GM10248 (cell line): ENCODE measurements around the gene LGALS4.
"Not testable (repeated sequence)": the region's sequence is repeated elsewhere in the genome, so short reads cannot be mapped to it uniquely, and the experiment has no call there.

Experiments
- CTCF ChIA-PET: fragments of 300-600 bp; sonication (Branson Sonifier 250); formaldehyde crosslinking; extraction: SDS; loops from one replicate; lab custom pipeline; 2021; ENCODE audit warnings: antibody characterized with exemption; lab: Yijun Ruan, JAX
- POLR2A ChIA-PET: fragments of 350-650 bp; sonication (Branson Sonifier 250); formaldehyde crosslinking; extraction: SDS; loops from one replicate; lab custom pipeline; 2020; ENCODE audit warnings: antibody characterized with exemption; lab: Yijun Ruan, JAX
- DNase-seq: peaks from one replicate; pipeline ENCODE4 v3.0.0; 2012; ENCODE audit errors: extremely low spot score
- TF ChIP-seq, protein P1 (sequence below): IDR thresholded peaks from 2 replicates; pipeline ENCODE4 v1.5.1; 2012; ENCODE audit warnings: mild to moderate bottlenecking, low read depth; ENCODE audit errors: extremely low read depth, missing control alignments, control extremely low read depth

Gene LGALS4

DNA sequence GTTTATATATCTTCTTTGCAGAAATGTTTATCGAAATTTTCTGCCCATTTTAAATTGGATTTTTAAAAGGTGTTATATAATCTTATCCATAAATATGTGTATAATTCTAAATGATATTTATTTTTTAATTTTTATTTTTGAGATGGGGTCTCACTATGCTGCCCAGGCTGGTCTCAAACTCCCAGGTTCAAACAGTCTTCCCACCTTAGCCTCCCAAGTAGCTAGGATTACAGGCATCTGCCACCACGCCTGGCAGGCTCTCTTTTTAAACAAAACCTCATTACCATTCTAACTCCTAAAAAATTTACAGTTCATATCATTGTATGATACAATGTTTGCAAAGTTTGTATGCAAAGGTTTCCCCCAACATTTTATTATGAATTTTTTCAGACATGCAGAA is 16.6 kb downstream of the LGALS4 start:
- DNase-seq = no peak
- ChIA-PET CTCF (no interaction called here), POLR2A (no interaction called here)
- TF ChIP-seq, protein P1, sequence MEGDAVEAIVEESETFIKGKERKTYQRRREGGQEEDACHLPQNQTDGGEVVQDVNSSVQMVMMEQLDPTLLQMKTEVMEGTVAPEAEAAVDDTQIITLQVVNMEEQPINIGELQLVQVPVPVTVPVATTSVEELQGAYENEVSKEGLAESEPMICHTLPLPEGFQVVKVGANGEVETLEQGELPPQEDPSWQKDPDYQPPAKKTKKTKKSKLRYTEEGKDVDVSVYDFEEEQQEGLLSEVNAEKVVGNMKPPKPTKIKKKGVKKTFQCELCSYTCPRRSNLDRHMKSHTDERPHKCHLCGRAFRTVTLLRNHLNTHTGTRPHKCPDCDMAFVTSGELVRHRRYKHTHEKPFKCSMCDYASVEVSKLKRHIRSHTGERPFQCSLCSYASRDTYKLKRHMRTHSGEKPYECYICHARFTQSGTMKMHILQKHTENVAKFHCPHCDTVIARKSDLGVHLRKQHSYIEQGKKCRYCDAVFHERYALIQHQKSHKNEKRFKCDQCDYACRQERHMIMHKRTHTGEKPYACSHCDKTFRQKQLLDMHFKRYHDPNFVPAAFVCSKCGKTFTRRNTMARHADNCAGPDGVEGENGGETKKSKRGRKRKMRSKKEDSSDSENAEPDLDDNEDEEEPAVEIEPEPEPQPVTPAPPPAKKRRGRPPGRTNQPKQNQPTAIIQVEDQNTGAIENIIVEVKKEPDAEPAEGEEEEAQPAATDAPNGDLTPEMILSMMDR = no peak

DNA sequence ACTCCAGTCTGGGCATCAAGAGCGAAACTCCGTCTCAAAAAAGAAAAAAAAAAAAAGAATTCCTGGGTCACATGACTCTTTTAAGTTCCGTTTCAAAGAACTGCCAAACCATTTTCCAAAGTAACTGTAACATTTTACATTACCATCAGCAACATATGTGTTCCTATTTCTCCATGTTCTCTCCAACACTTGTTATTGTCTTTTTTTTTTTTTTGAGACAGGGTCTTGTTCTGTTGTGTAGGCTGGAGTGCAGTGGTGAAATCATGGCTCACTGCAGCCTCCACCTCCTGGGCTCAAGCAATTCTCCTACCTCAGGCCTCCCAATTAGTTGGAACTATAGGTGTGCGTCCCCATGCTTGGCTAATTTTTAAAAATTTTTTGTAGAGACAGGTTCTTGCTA is 17.2 kb downstream of the LGALS4 start:
- ChIA-PET CTCF (no interaction called here), POLR2A (no interaction called here)
- TF ChIP-seq, protein P1 = no peak
- no peak for DNase-seq

DNA sequence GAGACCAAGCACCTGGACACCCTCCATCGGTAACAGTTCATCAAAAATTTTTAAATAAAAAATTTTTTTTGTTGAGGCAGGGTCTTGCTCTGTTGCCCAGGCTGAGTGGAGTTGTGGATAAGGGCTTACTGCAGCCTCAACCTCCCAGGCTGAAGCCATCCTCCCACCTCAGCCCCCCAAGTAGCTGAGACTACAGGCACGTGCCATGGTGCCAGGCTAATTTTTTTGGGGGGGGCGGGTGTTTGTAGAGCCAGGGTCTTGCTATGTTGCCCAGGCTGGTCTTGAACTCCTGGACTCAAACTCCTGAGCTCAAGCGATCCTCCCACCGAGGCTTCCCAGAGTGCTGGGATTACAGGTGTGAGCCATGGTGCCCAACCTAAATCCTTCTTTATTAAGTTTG is 19.1 kb downstream of the LGALS4 start:
- TF ChIP-seq, protein P1 = no peak
- ChIA-PET CTCF (interaction anchor here (1.1 to 2.0 kb wide), 2 partner anchors 24 to 155 kb away, joined by 3 to 7 read pairs; no protein-coding TSS in a partner anchor), POLR2A (interaction anchor here (0.7 kb wide), 1 partner anchor 158 kb away, joined by 3 read pairs; no protein-coding TSS in a partner anchor)
- no peak for DNase-seq

DNA sequence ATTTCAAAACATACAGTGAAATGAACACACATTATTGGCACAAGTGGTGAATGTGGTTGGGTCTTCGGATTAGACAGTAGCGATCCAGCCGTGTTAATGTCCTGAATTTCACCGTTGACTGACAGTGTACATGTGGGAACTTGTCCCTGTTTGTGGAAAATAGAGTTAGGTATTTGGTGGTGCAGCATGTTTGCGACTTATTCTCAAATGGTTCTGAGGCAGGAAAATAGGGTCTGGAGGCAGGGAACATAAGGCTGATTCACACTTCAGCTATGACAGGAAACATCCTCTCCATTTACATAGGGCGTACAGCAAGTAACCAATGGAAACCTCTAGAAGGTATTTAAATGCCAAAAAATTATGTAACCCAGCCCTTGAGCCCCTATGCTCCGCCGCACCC is 19.6 kb downstream of the LGALS4 start:
- CTCF ChIA-PET = interaction anchor here (0.7 to 2.0 kb wide), 6 partner anchors 16 to 155 kb away, joined by 3 to 7 read pairs (median 3); no protein-coding TSS in a partner anchor
- no peak for DNase-seq
- TF ChIP-seq, protein P1 = no peak
- POLR2A ChIA-PET = no interaction called here

DNA sequence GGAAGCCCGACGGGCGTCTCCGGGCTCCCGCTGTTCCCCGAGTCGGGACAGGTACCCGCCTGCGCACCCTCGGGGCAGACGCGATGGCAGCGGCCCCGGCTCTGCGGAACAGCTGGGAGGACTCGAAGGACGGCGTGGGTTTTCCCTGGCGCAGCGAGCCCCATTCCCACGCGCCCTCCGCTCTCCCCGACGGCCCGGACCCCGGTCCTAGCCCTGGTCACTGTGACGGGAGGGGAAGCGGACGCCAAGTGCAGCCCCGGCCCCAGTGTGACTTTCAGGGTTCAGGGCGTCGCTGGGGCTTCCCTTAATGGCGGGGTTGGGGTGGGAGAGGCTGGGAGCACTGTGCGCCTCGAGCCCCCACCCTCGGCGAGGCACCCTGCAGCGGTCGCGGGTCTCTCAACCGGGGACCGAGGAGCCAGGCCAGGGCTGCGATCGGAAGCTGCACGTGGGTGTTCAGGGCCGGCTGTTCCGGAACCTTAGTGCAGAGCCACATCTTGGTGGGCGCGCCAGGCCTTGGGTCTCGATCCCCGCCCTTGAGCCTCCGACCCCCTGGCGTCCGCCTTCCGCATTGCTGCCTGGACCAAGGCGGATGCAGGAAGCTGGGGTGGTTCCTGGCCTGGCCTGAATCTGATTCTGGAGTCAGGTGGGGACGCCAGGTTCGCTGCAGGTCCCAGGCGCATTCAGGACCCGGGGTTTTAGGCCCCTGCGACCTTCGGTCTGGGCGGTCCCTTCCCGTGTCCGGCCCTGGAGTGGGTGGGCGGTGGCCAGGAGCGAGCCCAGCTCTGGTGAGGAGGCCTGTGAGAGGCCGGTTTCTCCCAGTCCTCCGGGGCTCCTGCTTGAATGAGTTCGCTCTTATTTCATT is 20.3 kb downstream of the LGALS4 start:
- peak; percentile 65 for DNase-seq
- TF ChIP-seq, protein P1 = no peak
- ChIA-PET POLR2A (no interaction called here), CTCF (interaction anchor here (0.7 to 2.0 kb wide), 5 partner anchors 16 to 108 kb away, joined by 3 to 7 read pairs (median 3); no protein-coding TSS in a partner anchor)

DNA sequence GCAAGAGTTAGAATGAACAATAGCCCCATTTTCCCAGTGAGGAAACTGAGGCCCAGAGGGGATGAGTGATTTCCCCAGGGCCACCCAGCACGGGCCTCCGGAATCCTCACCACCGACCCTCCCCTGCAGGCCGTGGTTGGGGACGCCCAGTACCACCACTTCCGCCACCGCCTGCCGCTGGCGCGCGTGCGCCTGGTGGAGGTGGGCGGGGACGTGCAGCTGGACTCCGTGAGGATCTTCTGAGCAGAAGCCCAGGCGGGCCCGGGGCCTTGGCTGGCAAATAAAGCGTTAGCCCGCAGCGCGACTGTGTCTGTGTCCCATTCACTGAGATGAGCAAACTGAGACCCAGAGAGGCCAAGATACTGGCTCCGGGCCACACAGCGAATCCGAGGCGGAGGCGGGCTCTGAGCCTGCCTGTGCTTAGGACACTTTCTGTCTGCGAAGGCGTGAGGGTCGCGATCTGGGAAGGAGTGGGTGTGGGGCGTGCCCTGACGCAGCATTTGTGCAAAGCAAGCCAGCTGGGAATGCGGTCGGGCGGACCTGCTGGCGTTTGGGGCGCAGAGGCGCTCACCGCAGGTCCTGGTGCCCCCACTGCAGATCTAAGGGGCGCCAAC is 21.2 kb downstream of the LGALS4 start:
- DNase-seq, POLR2A ChIA-PET, CTCF ChIA-PET: not testable (repeated sequence)

DNA sequence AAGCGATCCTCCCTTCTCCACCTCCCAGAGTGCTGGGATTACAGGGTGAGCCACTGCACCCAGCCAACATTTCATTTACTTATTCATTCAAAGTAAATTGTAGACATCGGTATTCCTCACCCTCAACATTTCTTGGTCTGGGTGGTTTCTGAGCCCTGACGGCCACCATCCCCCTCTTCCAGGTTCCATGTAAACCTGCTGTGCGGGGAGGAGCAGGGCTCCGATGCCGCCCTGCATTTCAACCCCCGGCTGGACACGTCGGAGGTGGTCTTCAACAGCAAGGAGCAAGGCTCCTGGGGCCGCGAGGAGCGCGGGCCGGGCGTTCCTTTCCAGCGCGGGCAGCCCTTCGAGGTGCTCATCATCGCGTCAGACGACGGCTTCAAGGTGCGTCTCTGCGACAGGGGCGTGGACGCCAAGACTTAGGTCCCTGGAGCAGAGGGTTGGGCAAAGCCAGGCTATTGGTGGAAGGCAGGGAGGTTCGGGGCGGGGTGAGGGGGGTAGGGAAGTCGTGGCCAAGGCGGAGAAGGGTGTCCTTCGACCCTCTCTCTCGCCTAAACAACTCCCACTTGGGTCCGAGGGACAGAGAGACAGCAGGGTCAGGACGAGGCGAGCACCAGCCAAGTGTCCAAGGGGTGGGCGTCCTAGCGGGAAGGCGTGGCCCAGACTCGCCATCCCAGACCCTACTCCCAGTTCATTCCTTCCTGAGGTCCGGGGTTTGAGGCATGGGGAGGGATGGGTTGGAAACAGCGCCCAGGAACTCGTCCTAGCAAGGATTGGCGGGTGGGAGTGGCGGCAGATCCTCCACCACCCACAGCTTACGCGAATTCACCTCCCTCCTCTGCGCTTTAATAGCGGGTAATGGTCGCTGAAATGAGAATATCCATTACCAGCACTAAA is 22.0 kb downstream of the LGALS4 start:
- CTCF ChIA-PET, DNase-seq, POLR2A ChIA-PET: not testable (repeated sequence)
